Left ventricle myocardium inferior (tissue), 1 donor: ENCODE data around the gene HOXD11. TPM values are rescaled to one million over a fixed set of nuclear protein-coding genes. Genes with fewer than 3 reads are reported as not detected.

Experiments used
- DNase-seq: peaks from one replicate; pipeline ENCODE4 v3.0.0-alpha.2; 2020
- H3K27ac ChIP-seq: fragments of 200-600 bp; replicated peaks from 2 replicates; pipeline ENCODE4 v1.8.0; 2021
- H3K27me3 ChIP-seq: fragments of 200-600 bp; 2 replicates; pipeline ENCODE4 v1.8.0; 2021; ENCODE audit warnings: low read depth
- H3K36me3 ChIP-seq: fragments of 200-600 bp; 2 replicates; pipeline ENCODE4 v1.8.0; 2021
- H3K4me1 ChIP-seq: fragments of 200-600 bp; 2 replicates; pipeline ENCODE4 v1.8.0; 2021
- H3K4me3 ChIP-seq: fragments of 200-600 bp; 2 replicates; pipeline ENCODE4 v1.8.0; 2021; ENCODE audit warnings: mild to moderate bottlenecking, moderate library complexity
- H3K9me3 ChIP-seq: fragments of 200-600 bp; replicated peaks from 2 replicates; pipeline ENCODE4 v1.8.0; 2021
- intact Hi-C: fragments of 100-400 bp; cut with micrococcal nuclease; formaldehyde crosslinking; loops from one replicate; pipeline ENCODE4 v1.11.0; 2022
- total RNA-seq: library from RNA; stranded (reverse); fragmentation: NEBNext Ultra II Directional; extraction: Animal tissue kit (Norgen Biotek cat#: 25700); gene quantifications from one replicate; pipeline ENCODE4 v1.2.1, GENCODE V29; 2021
- TF ChIP-seq, protein P1 (sequence below): fragments of 200-600 bp; IDR thresholded peaks from 2 replicates; pipeline ENCODE4 v1.8.0; 2021; ENCODE audit warnings: antibody characterized with exemption, mild to moderate bottlenecking, borderline replicate concordance
- donor health status: DM: no; HTN: yes; CAD: no; lungs with severe emphysema.

Gene HOXD11
- total RNA-seq, 1 donor from 2014 or later = not detected

DNA sequence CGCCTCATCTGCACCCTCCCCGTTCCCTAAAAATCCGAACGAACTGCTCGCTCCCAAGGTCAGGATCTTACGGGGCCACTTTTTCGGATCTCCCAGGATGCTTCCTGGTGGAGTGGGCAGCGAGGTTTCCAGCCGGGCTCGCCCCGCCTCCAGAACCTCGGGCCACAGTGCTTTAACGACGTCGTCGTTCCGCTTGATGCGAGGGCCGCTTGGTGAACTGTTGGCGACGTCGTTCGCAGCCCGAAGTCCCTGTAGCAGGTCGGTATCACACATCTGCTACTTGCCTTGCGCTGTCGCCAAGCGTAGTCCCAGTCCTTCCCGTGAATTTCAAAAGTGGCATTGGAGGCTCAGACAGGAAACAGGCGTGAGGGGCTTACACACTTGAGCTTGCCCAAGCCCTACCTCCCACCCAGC, 38.7 kb upstream of the HOXD11 start:
- no peaks in the 10 kb centered on the region for H3K36me3 ChIP-seq
- H3K27ac ChIP-seq = no peak overlapping the region
- peaks cover 28% of the 10 kb centered on the region for H3K4me1 ChIP-seq
- H3K9me3 ChIP-seq = no peaks in the 10 kb centered on the region
- no peak for DNase-seq
- peak overlapping the region; percentile 51 for H3K4me3 ChIP-seq
- peaks cover 99% of the 10 kb centered on the region for H3K27me3 ChIP-seq
- TF ChIP-seq, protein P1, sequence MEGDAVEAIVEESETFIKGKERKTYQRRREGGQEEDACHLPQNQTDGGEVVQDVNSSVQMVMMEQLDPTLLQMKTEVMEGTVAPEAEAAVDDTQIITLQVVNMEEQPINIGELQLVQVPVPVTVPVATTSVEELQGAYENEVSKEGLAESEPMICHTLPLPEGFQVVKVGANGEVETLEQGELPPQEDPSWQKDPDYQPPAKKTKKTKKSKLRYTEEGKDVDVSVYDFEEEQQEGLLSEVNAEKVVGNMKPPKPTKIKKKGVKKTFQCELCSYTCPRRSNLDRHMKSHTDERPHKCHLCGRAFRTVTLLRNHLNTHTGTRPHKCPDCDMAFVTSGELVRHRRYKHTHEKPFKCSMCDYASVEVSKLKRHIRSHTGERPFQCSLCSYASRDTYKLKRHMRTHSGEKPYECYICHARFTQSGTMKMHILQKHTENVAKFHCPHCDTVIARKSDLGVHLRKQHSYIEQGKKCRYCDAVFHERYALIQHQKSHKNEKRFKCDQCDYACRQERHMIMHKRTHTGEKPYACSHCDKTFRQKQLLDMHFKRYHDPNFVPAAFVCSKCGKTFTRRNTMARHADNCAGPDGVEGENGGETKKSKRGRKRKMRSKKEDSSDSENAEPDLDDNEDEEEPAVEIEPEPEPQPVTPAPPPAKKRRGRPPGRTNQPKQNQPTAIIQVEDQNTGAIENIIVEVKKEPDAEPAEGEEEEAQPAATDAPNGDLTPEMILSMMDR = no peak
- intact Hi-C loops = no loop called here

DNA sequence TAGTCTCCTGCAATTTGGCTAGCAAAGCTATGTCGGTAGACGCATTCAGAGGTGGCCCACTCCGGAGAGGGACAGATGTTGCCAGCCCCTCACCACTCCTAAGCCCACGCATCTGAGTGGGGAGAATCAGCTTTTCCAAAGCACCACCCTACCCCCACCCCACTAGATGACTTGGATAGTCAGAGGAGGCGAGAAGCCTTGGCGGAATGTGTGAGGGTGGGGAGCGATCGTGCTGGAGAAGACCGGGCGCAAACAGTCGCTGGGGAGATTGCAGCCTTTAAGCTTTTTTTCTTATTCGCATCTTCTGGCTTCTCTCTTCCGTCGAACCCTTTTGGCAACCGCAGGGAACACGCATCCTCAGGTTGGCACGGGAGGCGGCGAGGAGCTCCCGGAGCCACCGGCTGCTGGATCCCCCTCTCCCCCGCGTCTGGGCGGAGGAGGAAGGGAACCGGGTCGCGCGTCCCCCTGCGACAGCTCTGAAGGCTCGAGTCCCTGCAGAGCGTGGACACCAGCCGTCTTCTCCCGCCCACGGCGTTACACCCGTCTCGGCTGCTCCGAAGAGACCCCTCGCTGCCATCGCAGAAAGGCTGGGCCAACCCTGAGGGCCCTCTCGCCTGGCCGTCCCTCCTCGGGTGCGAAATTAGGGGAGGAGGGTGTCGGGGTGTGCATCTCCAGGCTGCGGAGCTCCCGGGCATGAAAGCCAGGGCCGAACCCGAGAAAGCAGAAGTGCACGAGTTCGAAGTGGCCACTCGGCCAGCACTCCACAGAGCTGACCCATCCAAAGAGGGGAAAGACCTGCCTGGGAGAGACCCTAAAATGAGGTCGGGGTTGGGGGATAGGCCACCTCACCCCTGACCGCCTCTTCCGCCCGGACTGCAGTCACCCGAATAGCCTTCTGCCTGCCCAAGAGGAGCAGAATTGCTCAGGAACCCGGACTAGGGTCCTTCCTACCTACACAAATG, 35.5 kb upstream of the HOXD11 start:
- H3K4me1 ChIP-seq = peaks cover 28% of the 10 kb centered on the region
- TF ChIP-seq, protein P1 = no peak
- intact Hi-C loops = no loop called here
- DNase-seq = no peak
- H3K36me3 ChIP-seq = no peaks in the 10 kb centered on the region
- H3K27ac ChIP-seq = no peak overlapping the region
- no peak overlapping the region for H3K4me3 ChIP-seq
- no peaks in the 10 kb centered on the region for H3K9me3 ChIP-seq
- H3K27me3 ChIP-seq = peaks cover 100% of the 10 kb centered on the region

GRCh38 chr2:176072292-176072669, 34.8 kb upstream of the HOXD11 start:
- H3K9me3 ChIP-seq = no peaks in the 10 kb centered on the region
- H3K27ac ChIP-seq = no peak overlapping the region
- no peak for DNase-seq
- H3K27me3 ChIP-seq = peaks cover 100% of the 10 kb centered on the region
- H3K36me3 ChIP-seq = no peaks in the 10 kb centered on the region
- intact Hi-C loops = no loop called here
- TF ChIP-seq, protein P1 = no peak
- H3K4me3 ChIP-seq = no peak overlapping the region
- peaks cover 21% of the 10 kb centered on the region for H3K4me1 ChIP-seq

GRCh38 chr2:176072951-176073904, 33.9 kb upstream of the HOXD11 start:
- H3K9me3 ChIP-seq = no peaks in the 10 kb centered on the region
- H3K4me1 ChIP-seq = peaks cover 12% of the 10 kb centered on the region
- no peaks in the 10 kb centered on the region for H3K36me3 ChIP-seq
- H3K27ac ChIP-seq = no peak overlapping the region
- intact Hi-C loops = no loop called here
- H3K4me3 ChIP-seq = no peak overlapping the region
- peaks cover 100% of the 10 kb centered on the region for H3K27me3 ChIP-seq
- DNase-seq = no peak
- TF ChIP-seq, protein P1 = no peak

- no peak overlapping the region for H3K27ac ChIP-seq
- H3K36me3 ChIP-seq = no peaks in the 10 kb centered on the region
- H3K9me3 ChIP-seq = no peaks in the 10 kb centered on the region
- DNase-seq = no peak
- TF ChIP-seq, protein P1 = no peak
- peaks cover 100% of the 10 kb centered on the region for H3K27me3 ChIP-seq
- peaks cover 20% of the 10 kb centered on the region for H3K4me1 ChIP-seq
- intact Hi-C loops = no loop called here
- no peak overlapping the region for H3K4me3 ChIP-seq
Observed at GRCh38 chr2:176074919-176075425, 32.1 kb upstream of the HOXD11 start.
